SH-SY5Y (cell line): Measurements from ENCODE around the gene MSANTD1.

Experiments used
- GATA2 ChIP-seq: IDR thresholded peaks from 2 replicates; pipeline ENCODE4 v1.6.1; 2011; ENCODE audit warnings: mild to moderate bottlenecking, low read depth, low read length
- GATA3 ChIP-seq: IDR thresholded peaks from 2 replicates; pipeline ENCODE4 v1.6.1; 2011; ENCODE audit warnings: low read depth, mild to moderate bottlenecking, low read length, moderate library complexity

Gene MSANTD1

GRCh38 chr4:3248811-3249661 lies at the start of gene MSANTD1:
MSANTD1 (plus strand) TSS chr4:3249159; CDS start chr4:3249223, 64 bp downstream.
- TF ChIP-seq GATA2 (no peak), GATA3 (no peak)

- TF ChIP-seq GATA3 (no peak), GATA2 (no peak)
Observed at GRCh38 chr4:3199653-3200422, 49.1 kb upstream of the MSANTD1 start.

GRCh38 chr4:3200423-3201090 lies 48.4 kb upstream of the MSANTD1 start:
- TF ChIP-seq GATA2 (no peak), GATA3 (no peak)

- TF ChIP-seq GATA2 (no peak), GATA3 (no peak)
Observed at GRCh38 chr4:3201718-3202702, 46.9 kb upstream of the MSANTD1 start.

- TF ChIP-seq GATA2 (no peak), GATA3 (no peak)
Observed at GRCh38 chr4:3202836-3203820, 45.8 kb upstream of the MSANTD1 start.

- TF ChIP-seq GATA3 = no peak
Observed at GRCh38 chr4:3203971-3204431, 45.0 kb upstream of the MSANTD1 start.

- no peak for TF ChIP-seq GATA2
- TF ChIP-seq GATA3 = no peak
Observed at GRCh38 chr4:3205995-3206394, 43.0 kb upstream of the MSANTD1 start.

- TF ChIP-seq GATA2 = no peak
- no peak for TF ChIP-seq GATA3
Observed at GRCh38 chr4:3206439-3207100, 42.4 kb upstream of the MSANTD1 start.

- TF ChIP-seq GATA3 = no peak; the same call in 1 of the 2 replicates
- TF ChIP-seq GATA2 = 0 out of 2 replicates have a peak, but pooled peaks have one; percentile 26
Observed at GRCh38 chr4:3207531-3208037, 41.4 kb upstream of the MSANTD1 start.

- no peak for TF ChIP-seq GATA2
- TF ChIP-seq GATA3 = no peak
Observed at GRCh38 chr4:3208826-3209225, 40.1 kb upstream of the MSANTD1 start.

- TF ChIP-seq GATA2 (no peak), GATA3 (no peak)
Observed at GRCh38 chr4:3209551-3210325, 39.2 kb upstream of the MSANTD1 start.
